Tibial nerve (tissue), 3 donors: Measurements from ENCODE around the gene ARID4B.

Experiments
- CTCF ChIP-seq, 5 experiments: fragments of 200-600 bp in 3 of 5; fragments of 450-650 bp in 2 of 5; sonication (generic) in 3 of 5; IDR thresholded peaks; one replicate each; pipeline ENCODE4 v1.5.1; 2016 to 2019; ENCODE audit warnings: antibody characterized with exemption in 5 of 5, mild to moderate bottlenecking in 3 of 5, moderate library complexity in 2 of 5
- POLR2A ChIP-seq, 2 donors: fragments of 450-650 bp; IDR thresholded peaks; one replicate each; pipeline ENCODE4 v1.6.1; 2017; ENCODE audit warnings: antibody characterized with exemption in 2 of 2, mild to moderate bottlenecking in 2 of 2, moderate library complexity in 2 of 2

- TF ChIP-seq CTCF (IDR thresholded peaks at IDR 0.05) (no peak), POLR2A (IDR thresholded peaks at IDR 0.05) (no peak)
These were observed 89.4 kb downstream of the ARID4B start for GRCh38 chr1:235238558-235238957.
